ENCODE data around the gene SMYD3. TPM values are rescaled to one million over a fixed set of nuclear protein-coding genes. Genes with fewer than 3 reads are reported as not detected.

SMYD3 gene
- total RNA-seq, 2 experiments from 2014 or later, result 22.6 to 27.0 TPM

GRCh38 chr1:246138781-246139180 is 368.3 kb downstream of the SMYD3 start:
- POLR2A ChIA-PET, result no interaction called here
- H3K27ac Mint-ChIP-seq, result no peak overlapping the region

DNA sequence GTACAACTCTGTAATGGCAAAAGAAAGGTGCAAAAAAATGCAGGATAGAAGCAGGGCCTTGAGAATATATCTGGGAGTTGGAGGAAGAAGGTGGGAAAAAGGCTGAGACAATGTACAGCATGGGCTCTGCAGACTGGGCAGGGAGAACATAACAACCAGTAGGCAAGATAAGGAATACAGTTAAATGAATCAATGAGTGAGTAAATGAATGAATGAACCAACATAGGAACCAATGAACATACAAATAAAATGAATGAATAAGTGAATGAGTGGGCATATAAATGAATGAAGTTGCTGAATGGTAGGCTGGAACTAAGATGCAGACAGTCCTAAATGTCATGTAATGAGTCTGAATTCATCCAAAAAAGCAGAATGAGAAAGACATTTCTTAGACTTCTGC is 370.6 kb downstream of the SMYD3 start:
- no peak overlapping the region for H3K27ac Mint-ChIP-seq
- no peak for ATAC-seq (ENCODE audit: low read depth)
- POLR2A ChIA-PET, result no interaction called here
- no peaks in the 10 kb centered on the region for H3K4me1 Mint-ChIP-seq
- H3K36me3 Mint-ChIP-seq, result no peaks in the 10 kb centered on the region
- H3K9me3 Mint-ChIP-seq, result no peaks in the 10 kb centered on the region
- H3K4me3 Mint-ChIP-seq, result no peak overlapping the region
- no peaks in the 10 kb centered on the region for H3K27me3 Mint-ChIP-seq
- no peak for DNase-seq

More at GRCh38 chr1:246138781-246139180, 368.3 kb downstream of the SMYD3 start:
- Mint-ChIP-seq H3K4me3 (no peak overlapping the region), H3K4me1 (no peaks in the 10 kb centered on the region), H3K36me3 (no peaks in the 10 kb centered on the region), H3K27me3 (no peaks in the 10 kb centered on the region), H3K9me3 (no peaks in the 10 kb centered on the region)
- DNase-seq (no peak), ATAC-seq (ENCODE audit: low read depth) (no peak)

DNA sequence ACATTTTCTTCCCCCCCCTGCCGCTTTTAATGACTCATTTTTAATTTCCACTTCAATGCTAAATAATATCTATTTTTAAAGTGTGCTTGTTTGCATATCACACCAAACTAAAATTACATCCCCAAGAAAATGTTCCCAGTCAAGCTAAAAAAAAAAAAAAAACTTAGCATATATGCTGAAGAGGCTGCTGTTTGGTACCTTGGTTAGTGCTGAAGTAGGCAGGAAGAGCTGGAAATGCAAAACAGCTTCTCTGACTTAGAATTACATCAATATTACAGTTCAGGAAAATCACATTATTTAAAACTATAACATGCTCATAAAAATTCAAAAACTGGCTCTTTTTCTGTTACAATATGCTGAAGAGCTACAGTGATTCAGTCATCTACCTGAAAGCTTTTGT is 372.3 kb downstream of the SMYD3 start:
- H3K36me3 Mint-ChIP-seq, result peaks cover 2% of the 10 kb centered on the region
- DNase-seq, result no peak
- H3K9me3 Mint-ChIP-seq, result no peaks in the 10 kb centered on the region
- H3K27me3 Mint-ChIP-seq, result no peaks in the 10 kb centered on the region
- H3K4me3 Mint-ChIP-seq, result no peak overlapping the region
- POLR2A ChIA-PET, result no interaction called here
- no peaks in the 10 kb centered on the region for H3K4me1 Mint-ChIP-seq
- H3K27ac Mint-ChIP-seq, result no peak overlapping the region
- no peak for ATAC-seq (ENCODE audit: low read depth)

- no peaks in the 10 kb centered on the region for H3K4me1 Mint-ChIP-seq
- no peak overlapping the region for H3K27ac Mint-ChIP-seq
- H3K36me3 Mint-ChIP-seq, result peaks cover 2% of the 10 kb centered on the region
- ATAC-seq (ENCODE audit: low read depth), result no peak
- POLR2A ChIA-PET, result no interaction called here
- H3K27me3 Mint-ChIP-seq, result no peaks in the 10 kb centered on the region
- H3K9me3 Mint-ChIP-seq, result no peaks in the 10 kb centered on the region
- no peak for DNase-seq
- H3K4me3 Mint-ChIP-seq, result no peak overlapping the region
These were observed 376.0 kb downstream of the SMYD3 start for GRCh38 chr1:246131095-246131494.

GRCh38 chr1:246128494-246129069 is 378.5 kb downstream of the SMYD3 start:
- Mint-ChIP-seq H3K4me1 (no peaks in the 10 kb centered on the region), H3K4me3 (no peak overlapping the region), H3K27ac (no peak overlapping the region), H3K9me3 (no peaks in the 10 kb centered on the region), H3K36me3 (peaks cover 6% of the 10 kb centered on the region), H3K27me3 (no peaks in the 10 kb centered on the region)
- POLR2A ChIA-PET, result no interaction called here
- DNase-seq (no peak), ATAC-seq (ENCODE audit: low read depth) (no peak)

DNA sequence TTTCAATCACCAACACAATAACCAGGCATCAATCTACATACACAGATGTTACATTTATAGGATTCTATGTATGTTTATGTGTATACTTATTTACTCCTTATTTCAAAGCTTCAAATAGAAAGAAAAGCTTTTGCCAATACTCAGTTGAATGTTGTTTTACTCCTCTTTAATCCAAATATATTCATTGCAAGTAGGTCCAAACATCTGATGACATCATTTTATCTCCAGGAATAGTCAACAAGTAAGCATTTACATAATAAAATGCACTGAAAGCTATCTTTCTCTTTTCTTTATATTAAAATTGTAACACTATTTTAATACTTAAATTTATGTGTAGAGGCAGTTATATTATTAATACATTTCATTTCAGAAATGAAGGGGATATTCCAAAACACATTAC is 380.5 kb downstream of the SMYD3 start:
- H3K36me3 Mint-ChIP-seq, result peaks cover 6% of the 10 kb centered on the region
- H3K27ac Mint-ChIP-seq, result no peak overlapping the region
- no peak overlapping the region for H3K4me3 Mint-ChIP-seq
- H3K9me3 Mint-ChIP-seq, result no peaks in the 10 kb centered on the region
- ATAC-seq (ENCODE audit: low read depth), result no peak
- no peak for DNase-seq
- H3K4me1 Mint-ChIP-seq, result no peaks in the 10 kb centered on the region
- POLR2A ChIA-PET, result no interaction called here
- no peaks in the 10 kb centered on the region for H3K27me3 Mint-ChIP-seq

GRCh38 chr1:246122071-246122470 is 385.0 kb downstream of the SMYD3 start:
- ATAC-seq (ENCODE audit: low read depth) (no peak), DNase-seq (no peak)
- Mint-ChIP-seq H3K36me3 (peaks cover 5% of the 10 kb centered on the region), H3K27ac (no peak overlapping the region), H3K27me3 (no peaks in the 10 kb centered on the region), H3K9me3 (peaks cover 2% of the 10 kb centered on the region), H3K4me3 (no peak overlapping the region), H3K4me1 (peaks cover 7% of the 10 kb centered on the region)
- POLR2A ChIA-PET, result interaction anchor here (0.7 kb wide), 1 partner anchor 21 kb away, joined by 3 read pairs; no protein-coding TSS in a partner anchor

- POLR2A ChIA-PET, result no interaction called here
- Mint-ChIP-seq H3K9me3 (peaks cover 2% of the 10 kb centered on the region), H3K27me3 (no peaks in the 10 kb centered on the region), H3K27ac (no peak overlapping the region), H3K4me1 (peaks cover 9% of the 10 kb centered on the region), H3K36me3 (peaks cover 5% of the 10 kb centered on the region), H3K4me3 (no peak overlapping the region)
- no peak for ATAC-seq (ENCODE audit: low read depth)
- no peak for DNase-seq
These were observed 385.5 kb downstream of the SMYD3 start for GRCh38 chr1:246121533-246121932.

- Mint-ChIP-seq H3K27ac (peak overlapping the region; percentile 67), H3K9me3 (peaks cover 2% of the 10 kb centered on the region), H3K4me3 (peak overlapping the region; percentile 50), H3K4me1 (peaks cover 14% of the 10 kb centered on the region), H3K27me3 (no peaks in the 10 kb centered on the region), H3K36me3 (peaks cover 2% of the 10 kb centered on the region)
- POLR2A ChIA-PET, result no interaction called here
- ATAC-seq (ENCODE audit: low read depth), result peak; percentile 90
- DNase-seq, result no peak
These were observed 389.9 kb downstream of the SMYD3 start for GRCh38 chr1:246117066-246117791.

DNA sequence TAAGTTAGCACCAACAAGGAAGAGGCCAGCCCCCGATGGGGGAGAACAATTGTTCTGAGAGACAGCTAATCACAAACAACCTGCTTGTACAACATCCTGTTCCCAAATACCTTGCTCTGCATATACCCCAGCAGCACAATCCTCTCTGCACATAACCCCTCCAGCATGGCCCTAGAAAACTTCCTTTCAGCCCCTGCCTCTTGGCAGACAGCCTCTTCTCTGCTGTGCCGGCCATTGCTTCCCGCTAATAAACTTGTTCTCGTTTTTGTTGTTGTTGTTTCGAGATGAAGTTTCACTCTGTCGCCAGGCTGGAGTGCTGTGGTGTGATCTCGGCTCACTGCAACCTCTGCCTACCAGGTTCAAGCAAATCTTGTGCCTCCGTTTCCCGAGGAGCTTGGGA is 392.7 kb downstream of the SMYD3 start:
- H3K4me1 Mint-ChIP-seq, result peaks cover 17% of the 10 kb centered on the region
- H3K9me3 Mint-ChIP-seq, result no peaks in the 10 kb centered on the region
- H3K27ac Mint-ChIP-seq, result no peak overlapping the region

DNA sequence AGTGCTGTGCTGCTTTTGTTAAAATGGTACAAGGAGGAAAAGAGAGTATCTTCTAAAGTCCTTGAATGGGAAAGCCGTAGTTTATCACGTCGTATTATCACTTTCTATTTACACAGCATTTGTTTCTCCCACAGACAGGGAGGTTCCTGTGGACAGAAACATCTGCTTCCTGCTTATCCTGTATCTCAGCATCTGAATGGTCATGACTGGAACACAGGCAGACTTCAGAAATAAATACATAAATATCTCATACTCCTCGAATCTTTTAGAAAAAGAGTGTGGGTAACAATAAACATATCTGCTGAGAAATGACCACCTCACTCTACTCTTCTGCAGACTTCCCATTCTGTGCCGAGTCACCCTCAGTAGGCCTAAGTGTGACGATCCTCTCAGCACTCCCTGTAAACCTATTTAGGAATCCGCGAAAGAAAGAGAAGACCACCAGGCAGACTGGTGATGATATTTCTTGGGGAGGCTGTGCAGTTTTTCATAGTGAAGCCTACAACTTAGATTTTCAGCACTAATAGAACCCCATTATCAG is 393.5 kb downstream of the SMYD3 start:
- Mint-ChIP-seq H3K27me3 (no peaks in the 10 kb centered on the region), H3K4me1 (peaks cover 17% of the 10 kb centered on the region), H3K27ac (no peak overlapping the region), H3K9me3 (no peaks in the 10 kb centered on the region), H3K36me3 (no peaks in the 10 kb centered on the region), H3K4me3 (no peak overlapping the region)
- DNase-seq (no peak), ATAC-seq (ENCODE audit: low read depth) (no peak)
- POLR2A ChIA-PET, result no interaction called here

More for the DNA sequence above, 392.7 kb downstream of the SMYD3 start:
- DNase-seq (no peak), ATAC-seq (ENCODE audit: low read depth) (no peak)
- POLR2A ChIA-PET, result no interaction called here
- no peak overlapping the region for H3K4me3 Mint-ChIP-seq
- no peaks in the 10 kb centered on the region for H3K36me3 Mint-ChIP-seq
- no peaks in the 10 kb centered on the region for H3K27me3 Mint-ChIP-seq

GRCh38 chr1:246111570-246111969 is 395.5 kb downstream of the SMYD3 start:
- POLR2A ChIA-PET, result interaction anchor here (0.6 kb wide), 1 partner anchor 11 kb away, joined by 3 read pairs; no protein-coding TSS in a partner anchor
- no peaks in the 10 kb centered on the region for H3K36me3 Mint-ChIP-seq
- H3K4me1 Mint-ChIP-seq, result peaks cover 8% of the 10 kb centered on the region
- DNase-seq, result no peak
- no peak overlapping the region for H3K4me3 Mint-ChIP-seq
- H3K9me3 Mint-ChIP-seq, result no peaks in the 10 kb centered on the region
- no peaks in the 10 kb centered on the region for H3K27me3 Mint-ChIP-seq
- no peak for ATAC-seq (ENCODE audit: low read depth)
- no peak overlapping the region for H3K27ac Mint-ChIP-seq

DNA sequence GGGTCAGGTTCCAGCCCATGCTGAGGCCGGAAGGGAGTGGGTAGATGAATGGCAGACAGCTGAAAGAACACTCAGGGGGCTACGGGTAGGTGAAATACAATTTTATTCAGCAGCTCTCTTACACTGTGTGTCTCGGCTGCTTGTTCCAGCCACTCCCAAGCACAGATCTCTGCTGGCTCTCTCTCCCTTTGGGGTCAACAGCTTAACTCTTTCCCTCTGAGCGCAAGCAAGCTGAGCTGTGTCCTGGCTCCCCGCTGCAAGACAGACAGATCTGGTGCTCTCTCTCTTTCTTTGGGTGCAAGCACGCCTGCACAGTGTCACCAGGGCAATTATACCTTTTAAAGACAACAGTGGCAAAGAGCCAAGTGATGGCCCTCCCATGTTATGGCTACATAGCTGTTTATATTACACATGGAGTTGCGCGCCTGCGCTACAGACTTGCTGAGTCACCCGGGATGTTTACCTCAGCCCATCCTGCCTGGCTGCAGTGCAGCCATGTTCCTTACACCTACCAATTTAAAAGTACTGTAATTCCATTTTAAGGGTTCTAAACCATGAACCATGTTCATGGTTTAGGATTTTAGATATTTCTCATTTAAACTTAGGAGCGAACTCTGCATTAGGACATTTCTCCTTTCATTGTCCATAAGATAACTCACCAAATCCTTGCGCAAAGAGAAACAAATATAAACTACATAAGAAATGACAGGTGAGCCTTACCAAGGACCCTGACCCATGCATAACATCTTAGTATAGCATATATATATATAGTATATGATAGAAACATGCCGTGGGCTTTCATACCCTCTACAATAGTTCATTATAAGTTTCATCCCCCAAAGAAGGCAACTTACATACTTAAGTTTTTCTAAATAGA is 396.5 kb downstream of the SMYD3 start:
- Mint-ChIP-seq H3K4me3 (no peak overlapping the region), H3K4me1 (peaks cover 5% of the 10 kb centered on the region), H3K27ac (no peak overlapping the region), H3K27me3 (no peaks in the 10 kb centered on the region), H3K36me3 (no peaks in the 10 kb centered on the region), H3K9me3 (no peaks in the 10 kb centered on the region)
- DNase-seq (no peak), ATAC-seq (ENCODE audit: low read depth) (no peak)
- POLR2A ChIA-PET, result interaction anchor here (0.6 kb wide), 1 partner anchor 10 kb away, joined by 3 read pairs; no protein-coding TSS in a partner anchor

Measured in activated naive CD8-positive, alpha-beta T cell treated with anti-CD3 and anti-CD28 coated beads, Interleukin-2, amount 10 ng/mL, durations not matched to agents 7 days and 5 days (primary cell).